H1 (cell line): ENCODE results near the gene RPS6KL1. TPM values are rescaled to one million over a fixed set of nuclear protein-coding genes. Genes with fewer than 3 reads are reported as not detected.

Source experiments
- CTCF ChIA-PET: fragments of 300-600 bp; sonication (Branson Sonifier 250); formaldehyde crosslinking; loops from one replicate; lab custom pipeline; 2021; ENCODE audit not compliant: partially characterized antibody; lab: Charles Lee
- POLR2A ChIA-PET: fragments of 300-600 bp; sonication (Branson Sonifier 250); formaldehyde crosslinking; loops from one replicate; lab custom pipeline; 2021; ENCODE audit warnings: inconsistent platforms; ENCODE audit not compliant: partially characterized antibody; lab: Charles Lee
- DNase-seq, 2 experiments: peaks; one replicate each; pipeline versions ENCODE4 v3.0.0 to v3.0.0-alpha.2; 2010 to 2022; ENCODE audit warnings: low spot score in 2 of 2, low read depth in 1 of 2, mixed read lengths in 1 of 2
- FAIRE-seq: peaks from 2 replicates; lab custom pipeline; 2011; peaks lifted over from hg19 to GRCh38; lab: Jason Lieb, UNC
- H2AFZ ChIP-seq: 2 replicates; pipeline ENCODE4 v1.8.1; 2012; ENCODE audit warnings: low read length, inconsistent platforms
- H2AK5ac ChIP-seq: 2 replicates; pipeline ENCODE4 v1.6.1; 2013; ENCODE audit warnings: low read depth, low read length
- H2BK120ac ChIP-seq: replicated peaks from 2 replicates; pipeline ENCODE3; 2013; ENCODE audit warnings: low read depth, low read length, inconsistent platforms
- H2BK12ac ChIP-seq: 2 replicates; pipeline ENCODE4 v1.6.1; 2013; ENCODE audit warnings: low read depth, low read length
- H2BK15ac ChIP-seq: 2 replicates; pipeline ENCODE4 v1.6.1; 2013; ENCODE audit warnings: low read length
- H2BK20ac ChIP-seq: 2 replicates; pipeline ENCODE4 v1.6.1; 2013; ENCODE audit warnings: low read length
- H2BK5ac ChIP-seq: 2 replicates; pipeline ENCODE4 v1.6.1; 2013; ENCODE audit warnings: low read depth, low read length
- H3K14ac ChIP-seq: 2 replicates; pipeline ENCODE4 v1.6.1; 2013; ENCODE audit warnings: inconsistent platforms; ENCODE audit not compliant: insufficient read length
- H3K18ac ChIP-seq: 2 replicates; pipeline ENCODE4 v1.6.1; 2013; ENCODE audit warnings: low read length; ENCODE audit errors: extremely low read depth
- H3K23ac ChIP-seq: 2 replicates; pipeline ENCODE4 v1.6.1; 2013; ENCODE audit warnings: inconsistent platforms; ENCODE audit not compliant: insufficient read length
- H3K23me2 ChIP-seq: 2 replicates; pipeline ENCODE4 v1.6.1; 2013; ENCODE audit warnings: low read depth, low read length
- H3K27ac ChIP-seq: 2 replicates; pipeline ENCODE4 v1.6.1; 2011; ENCODE audit warnings: low read depth, low read length, inconsistent platforms
- H3K27me3 ChIP-seq, 4 experiments: replicated peaks in 1 of 4; 1 replicate in 1 of 4; 2 replicates in 3 of 4; pipeline versions ENCODE4 v1.6.1 to v1.8.1; 2011 to 2013; ENCODE audit warnings: low read length in 3 of 4, mild to moderate bottlenecking in 3 of 4, inconsistent platforms in 2 of 4, mixed read lengths in 2 of 4, moderate library complexity in 1 of 4; ENCODE audit not compliant: control insufficient read depth in 3 of 4, insufficient read depth in 3 of 4; ENCODE audit errors: extremely low read depth in 1 of 4
- H3K36me3 ChIP-seq, 4 experiments: 2 replicates each; pipeline versions ENCODE4 v1.6.1 to v1.8.1; 2011 to 2013; ENCODE audit warnings: mild to moderate bottlenecking in 4 of 4, low read length in 3 of 4, moderate library complexity in 2 of 4, control low read depth in 1 of 4, inconsistent platforms in 1 of 4; ENCODE audit not compliant: insufficient read depth in 4 of 4, control insufficient read depth in 2 of 4
- H3K4ac ChIP-seq: replicated peaks from 2 replicates; pipeline ENCODE3; 2013; ENCODE audit warnings: low read length, low read depth, mixed read lengths, inconsistent platforms; ENCODE audit not compliant: insufficient read length
- H3K4me1 ChIP-seq, 4 experiments: replicated peaks in 1 of 4; 1 replicate in 1 of 4; 2 replicates in 3 of 4; pipeline versions ENCODE4 v1.6.1 to v1.8.1; 2011 to 2013; ENCODE audit warnings: low read length in 3 of 4, inconsistent platforms in 2 of 4, mixed read lengths in 1 of 4; ENCODE audit not compliant: insufficient read depth in 4 of 4, control insufficient read depth in 3 of 4
- H3K4me2 ChIP-seq, 2 experiments: 2 replicates each; pipeline versions ENCODE4 v1.6.1 to v1.8.1; 2011 to 2013; ENCODE audit warnings: low read depth in 2 of 2, low read length in 2 of 2, control low read depth in 1 of 2, inconsistent platforms in 1 of 2, mild to moderate bottlenecking in 1 of 2; ENCODE audit not compliant: insufficient read depth in 1 of 2
- H3K4me3 ChIP-seq, 4 experiments: fragments of 200-600, 300-600 bp in 1 of 4; sonication (generic), shearing (Covaris generic), sonication (Bioruptor Twin) in 1 of 4; 2 replicates each; pipeline versions ENCODE4 v1.5.1 to v1.8.1; 2011 to 2016; ENCODE audit warnings: low read length in 4 of 4, low read depth in 3 of 4, control low read depth in 2 of 4, inconsistent platforms in 2 of 4, mild to moderate bottlenecking in 2 of 4, mixed read lengths in 1 of 4, moderate library complexity in 1 of 4; ENCODE audit not compliant: insufficient read depth in 2 of 4; ENCODE audit errors: extremely low read depth in 1 of 4
- H3K56ac ChIP-seq: replicated peaks from 2 replicates; pipeline ENCODE3; 2013; ENCODE audit warnings: low read depth, mild to moderate bottlenecking, mixed read lengths, low read length, inconsistent platforms; ENCODE audit not compliant: insufficient read length
- H3K79me1 ChIP-seq: 2 replicates; pipeline ENCODE4 v1.6.1; 2013; ENCODE audit warnings: low read depth, low read length, control low read depth
- H3K79me2 ChIP-seq, 2 experiments: 2 replicates each; pipeline versions ENCODE4 v1.6.1 to v1.8.1; 2012 to 2013; ENCODE audit warnings: low read length in 2 of 2, mild to moderate bottlenecking in 2 of 2, inconsistent platforms in 1 of 2; ENCODE audit not compliant: insufficient read depth in 2 of 2, control insufficient read depth in 1 of 2
- H3K9ac ChIP-seq, 4 experiments: replicated peaks in 1 of 4; 1 replicate in 1 of 4; 2 replicates in 3 of 4; pipeline versions ENCODE4 v1.6.1 to v1.8.1; 2011 to 2013; ENCODE audit warnings: low read depth in 3 of 4, low read length in 3 of 4, control low read depth in 2 of 4, mild to moderate bottlenecking in 2 of 4, moderate library complexity in 2 of 4, inconsistent platforms in 1 of 4; ENCODE audit errors: extremely low read depth in 1 of 4
- H3K9me3 ChIP-seq, 2 experiments: 2 replicates each; pipeline versions ENCODE4 v1.6.1 to v1.8.1; 2012 to 2013; ENCODE audit warnings: mild to moderate bottlenecking in 2 of 2, moderate library complexity in 2 of 2, control low read depth in 1 of 2, inconsistent platforms in 1 of 2, low read depth in 1 of 2, low read length in 1 of 2, mixed read lengths in 1 of 2; ENCODE audit not compliant: insufficient read depth in 2 of 2
- H4K20me1 ChIP-seq, 2 experiments: replicated peaks in 1 of 2; 2 replicates each; pipeline versions ENCODE3 to v1.8.1; 2011 to 2013; ENCODE audit warnings: inconsistent platforms in 2 of 2, low read length in 2 of 2, mild to moderate bottlenecking in 1 of 2; ENCODE audit not compliant: insufficient read depth in 2 of 2, control insufficient read depth in 1 of 2
- H4K5ac ChIP-seq: 2 replicates; pipeline ENCODE4 v1.6.1; 2013; ENCODE audit warnings: low read length, low read depth, mixed read lengths, inconsistent platforms; ENCODE audit not compliant: insufficient read length
- H4K8ac ChIP-seq: 2 replicates; pipeline ENCODE4 v1.8.0; 2013; ENCODE audit warnings: mild to moderate bottlenecking, moderate library complexity, low read length, inconsistent platforms; ENCODE audit not compliant: insufficient read depth; ENCODE audit errors: extremely low read depth
- H4K91ac ChIP-seq: replicated peaks from 2 replicates; pipeline ENCODE3; 2013; ENCODE audit warnings: low read length, mixed read lengths, inconsistent platforms; ENCODE audit not compliant: insufficient read length
- BRCA1 ChIP-seq: IDR thresholded peaks from 2 replicates; pipeline ENCODE4 v1.6.1; 2012; ENCODE audit warnings: low read depth, low read length, improper control_type of control experiment
- GABPA ChIP-seq: IDR thresholded peaks from 2 replicates; pipeline ENCODE4 v1.6.1; 2011; ENCODE audit warnings: mild to moderate bottlenecking, low read length, moderate library complexity, borderline replicate concordance; ENCODE audit not compliant: insufficient read depth
- HDAC6 ChIP-seq: IDR thresholded peaks from one replicate; pipeline ENCODE4 v1.7.1; 2012; ENCODE audit warnings: low read depth, mild to moderate bottlenecking, inconsistent platforms, low read length, moderate library complexity
- KDM1A ChIP-seq: fragments of 200-600, 300-600 bp; sonication (generic); IDR thresholded peaks from 2 replicates; pipeline ENCODE4 v1.7.1; 2016; ENCODE audit warnings: mild to moderate bottlenecking, low read length, borderline replicate concordance
- SAP30 ChIP-seq: fragments of 300-600 bp; sonication (generic); IDR thresholded peaks from 2 replicates; pipeline ENCODE4 v1.7.1; 2012; ENCODE audit warnings: low read length, moderate library complexity, mild to moderate bottlenecking, inconsistent platforms; ENCODE audit not compliant: insufficient read depth, insufficient replicate concordance
- SIRT6 ChIP-seq: IDR thresholded peaks from one replicate; pipeline ENCODE4 v1.7.1; 2012; ENCODE audit warnings: low read length, inconsistent platforms
- TAF1 ChIP-seq: IDR thresholded peaks from 2 replicates; pipeline ENCODE4 v1.6.1; 2011; ENCODE audit warnings: mild to moderate bottlenecking, low read depth, low read length
- TAF7 ChIP-seq: optimal IDR thresholded peaks from 2 replicates; pipeline ENCODE3; 2011; ENCODE audit warnings: low read depth, mild to moderate bottlenecking, inconsistent platforms, low read length, moderate library complexity, borderline replicate concordance
- WGBS, 2 experiments: shearing (Covaris generic) in 1 of 2; methylation state at CpG; one replicate each; pipeline versions ENCODE4 v1.1.6 to v1.1.7; 2013 to 2015; ENCODE audit warnings: low lambda C conversion rate in 2 of 2, mixed read lengths in 2 of 2, inconsistent platforms in 1 of 2, low coverage in 1 of 2, missing lambda C conversion rate in 1 of 2; ENCODE audit not compliant: insufficient replicate concordance in 2 of 2, insufficient coverage in 1 of 2, insufficient read length in 1 of 2; ENCODE audit errors: extremely low coverage in 1 of 2, missing lambda C conversion rate in 1 of 2; 5-methylcytosine and 5-hydroxymethylcytosine counted together
- polyA plus RNA-seq, 7 experiments: library from polyadenylated mRNA; depleted of rRNA in 3 of 7; stranded (reverse) in 5 of 7; unstranded in 2 of 7; fragments of >200 nt in 5 of 7; fragments of 200-250 nt in 2 of 7; gene quantifications; 1 replicate in 5 of 7; 2 replicates in 1 of 7; 4 replicates in 1 of 7; pipeline versions ENCODE4 v1.2.1 to v1.2.3, GENCODE V29; 2011 to 2013; ENCODE audit warnings: missing spikeins in 2 of 7, mixed read lengths in 2 of 7
- total RNA-seq: library from RNA; stranded (reverse); fragmentation: NEBNext Ultra II Directional; extraction: Animal tissue kit (Norgen Biotek cat#: 25700); gene quantifications from 2 replicates; pipeline ENCODE4 v1.2.1, GENCODE V29; 2021

The RPS6KL1 gene
- total and polyA plus RNA-seq, 2 of the 8 experiments (the other 6 are each of a cell fraction or from before 2014, with no cell fraction given), result 9.8 to 13.8 TPM

DNA sequence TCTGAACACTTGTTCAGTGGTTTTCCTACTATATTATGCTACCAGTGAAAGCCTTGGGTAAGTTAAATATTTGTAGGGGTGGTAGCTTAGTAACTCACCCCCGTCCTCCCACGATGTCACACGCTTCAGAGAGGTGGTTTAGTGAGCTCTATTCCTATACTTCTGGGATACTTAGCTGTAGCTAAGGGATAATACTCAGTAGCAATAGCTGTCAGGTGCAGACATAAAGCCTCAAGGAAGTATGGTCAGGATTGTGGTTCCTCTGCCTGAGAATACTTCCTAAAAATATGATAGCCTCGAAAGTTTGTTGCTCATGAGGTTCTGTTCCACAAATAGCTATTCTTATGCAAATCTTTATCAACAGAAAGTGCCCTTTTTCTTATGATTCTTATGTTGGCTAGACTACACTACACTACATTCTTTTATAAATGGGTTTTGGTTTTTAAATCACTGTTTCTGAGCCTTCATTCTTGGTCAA is 29.4 kb downstream of the RPS6KL1 start:
- WGBS, 2 experiments, result 84% methylated on average over 4 of the region's 4 CpGs; no CpG with 5 or more reads in 1 of the 2 experiments
- TF ChIP-seq HDAC6, result no peak
- no peak for TF ChIP-seq TAF7
- no peak for TF ChIP-seq SIRT6
- no peak for TF ChIP-seq TAF1
- no peak for TF ChIP-seq BRCA1
- no peak for TF ChIP-seq GABPA
- TF ChIP-seq SAP30, result no peak
- TF ChIP-seq KDM1A, result no peak
- H2BK15ac ChIP-seq, result no peak overlapping the region
- H4K5ac ChIP-seq, result no peak overlapping the region
- H3K56ac ChIP-seq, result no peak overlapping the region
- no peak for DNase-seq
- no peak overlapping the region for H3K23ac ChIP-seq
- no peak overlapping the region for H3K18ac ChIP-seq
- no peak overlapping the region for H3K4me2 ChIP-seq
- no peak overlapping the region for H3K14ac ChIP-seq
- H4K8ac ChIP-seq, result no peak overlapping the region
- H3K4me1 ChIP-seq, result no peaks in the 10 kb centered on the region; a peak in 1 of 7 replicates
- H3K9ac ChIP-seq, result no peak overlapping the region
- CTCF ChIA-PET, result interaction anchor here (1.0 to 24.8 kb wide), 9 partner anchors 8 to 170 kb away, joined by 3 to 509 read pairs (median 7); partner anchors contain the start of genes ACYP1 and PROX2
- no peaks in the 10 kb centered on the region for H3K23me2 ChIP-seq
- no peak overlapping the region for H2BK20ac ChIP-seq
- H3K9me3 ChIP-seq, result no peaks in the 10 kb centered on the region
- H2BK12ac ChIP-seq, result no peak overlapping the region
- H2BK120ac ChIP-seq, result no peak overlapping the region
- no peak overlapping the region for H2BK5ac ChIP-seq
- no peak overlapping the region for H4K91ac ChIP-seq
- no peak overlapping the region for H3K4me3 ChIP-seq
- no peak overlapping the region for H2AFZ ChIP-seq
- no peak overlapping the region for H3K4ac ChIP-seq
- peaks cover 1% of the 10 kb centered on the region; the same call in 1 of the 2 replicates for H3K79me1 ChIP-seq
- H4K20me1 ChIP-seq, result peaks cover 4 to 5% of the 10 kb centered on the region in 2 experiments
- no peak for FAIRE-seq
- no peak overlapping the region for H2AK5ac ChIP-seq
- H3K79me2 ChIP-seq, result peaks cover 0 to 8% of the 10 kb centered on the region in 2 experiments; a peak in 2 of 4 replicates
- H3K36me3 ChIP-seq, result peaks cover 40 to 95% (median 77%) of the 10 kb centered on the region in 4 experiments
- POLR2A ChIA-PET, result interaction anchor here (0.6 to 2.8 kb wide), 5 partner anchors 8 to 14 kb away, joined by 3 to 15 read pairs (median 6); no protein-coding TSS in a partner anchor
- no peak overlapping the region for H3K27ac ChIP-seq
- no peaks in the 10 kb centered on the region for H3K27me3 ChIP-seq
